Stimulated activated naive CD8-positive, alpha-beta T cell treated with anti-CD3 and anti-CD28 coated beads, Interleukin-15, Interleukin-2, amounts not matched to agents 100 ng/mL and 50 ng/mL, for 24 hours (primary cell): ENCODE results near the gene CDT1.

Source experiments
- H3K27ac Mint-ChIP-seq: one replicate; pipeline ENCODE4 v1.8.0; 2021; ENCODE audit warnings: mild to moderate bottlenecking, mixed read lengths
- H3K27me3 Mint-ChIP-seq: one replicate; pipeline ENCODE4 v1.8.0; 2021; ENCODE audit warnings: mixed read lengths
- H3K36me3 Mint-ChIP-seq: one replicate; pipeline ENCODE4 v1.8.0; 2021; ENCODE audit warnings: low read depth, mixed read lengths
- H3K4me1 Mint-ChIP-seq: one replicate; pipeline ENCODE4 v1.8.0; 2021; ENCODE audit warnings: low read depth, mixed read lengths
- H3K4me3 Mint-ChIP-seq: one replicate; pipeline ENCODE4 v1.8.0; 2021; ENCODE audit warnings: mild to moderate bottlenecking, mixed read lengths
- H3K9me3 Mint-ChIP-seq: one replicate; pipeline ENCODE4 v1.8.0; 2021; ENCODE audit warnings: mixed read lengths

Gene CDT1

GRCh38 chr16:88825146-88825545 lies 21.6 kb downstream of the CDT1 start:
- Mint-ChIP-seq H3K27ac (no peak overlapping the region), H3K4me1 (no peaks in the 10 kb centered on the region), H3K9me3 (no peaks in the 10 kb centered on the region), H3K36me3 (no peaks in the 10 kb centered on the region), H3K27me3 (no peaks in the 10 kb centered on the region), H3K4me3 (no peak overlapping the region)

- Mint-ChIP-seq H3K27ac (no peak overlapping the region), H3K4me3 (no peak overlapping the region), H3K36me3 (no peaks in the 10 kb centered on the region), H3K9me3 (no peaks in the 10 kb centered on the region), H3K4me1 (no peaks in the 10 kb centered on the region), H3K27me3 (no peaks in the 10 kb centered on the region)
Observed at GRCh38 chr16:88826070-88826840, 22.7 kb downstream of the CDT1 start.

- Mint-ChIP-seq H3K27me3 (no peaks in the 10 kb centered on the region), H3K27ac (no peak overlapping the region), H3K4me1 (no peaks in the 10 kb centered on the region), H3K36me3 (no peaks in the 10 kb centered on the region), H3K4me3 (no peak overlapping the region), H3K9me3 (no peaks in the 10 kb centered on the region)
Observed at GRCh38 chr16:88827727-88828126, 24.1 kb downstream of the CDT1 start.

- Mint-ChIP-seq H3K9me3 (no peaks in the 10 kb centered on the region), H3K27me3 (no peaks in the 10 kb centered on the region), H3K4me1 (no peaks in the 10 kb centered on the region), H3K4me3 (no peak overlapping the region), H3K27ac (no peak overlapping the region), H3K36me3 (no peaks in the 10 kb centered on the region)
Observed at GRCh38 chr16:88828711-88829110, 25.1 kb downstream of the CDT1 start.

GRCh38 chr16:88830258-88830657 lies 26.7 kb downstream of the CDT1 start:
- no peak overlapping the region for H3K27ac Mint-ChIP-seq
- H3K36me3 Mint-ChIP-seq, result no peaks in the 10 kb centered on the region
- H3K4me1 Mint-ChIP-seq, result no peaks in the 10 kb centered on the region
- H3K9me3 Mint-ChIP-seq, result no peaks in the 10 kb centered on the region
- H3K4me3 Mint-ChIP-seq, result no peak overlapping the region
- H3K27me3 Mint-ChIP-seq, result no peaks in the 10 kb centered on the region

- no peaks in the 10 kb centered on the region for H3K36me3 Mint-ChIP-seq
- no peak overlapping the region for H3K4me3 Mint-ChIP-seq
- H3K27me3 Mint-ChIP-seq, result no peaks in the 10 kb centered on the region
- no peaks in the 10 kb centered on the region for H3K9me3 Mint-ChIP-seq
- no peaks in the 10 kb centered on the region for H3K4me1 Mint-ChIP-seq
- no peak overlapping the region for H3K27ac Mint-ChIP-seq
Observed at GRCh38 chr16:88830783-88831182, 27.2 kb downstream of the CDT1 start.

GRCh38 chr16:88831838-88832237 lies 28.2 kb downstream of the CDT1 start:
- Mint-ChIP-seq H3K36me3 (no peaks in the 10 kb centered on the region), H3K27ac (no peak overlapping the region), H3K9me3 (no peaks in the 10 kb centered on the region), H3K4me1 (no peaks in the 10 kb centered on the region), H3K27me3 (no peaks in the 10 kb centered on the region), H3K4me3 (no peak overlapping the region)

GRCh38 chr16:88833086-88833485 lies 29.5 kb downstream of the CDT1 start:
- Mint-ChIP-seq H3K9me3 (no peaks in the 10 kb centered on the region), H3K36me3 (no peaks in the 10 kb centered on the region), H3K27ac (no peak overlapping the region), H3K4me1 (no peaks in the 10 kb centered on the region), H3K27me3 (no peaks in the 10 kb centered on the region), H3K4me3 (no peak overlapping the region)

- no peaks in the 10 kb centered on the region for H3K4me1 Mint-ChIP-seq
- H3K27me3 Mint-ChIP-seq, result no peaks in the 10 kb centered on the region
- H3K27ac Mint-ChIP-seq, result no peak overlapping the region
- H3K4me3 Mint-ChIP-seq, result no peak overlapping the region
- H3K9me3 Mint-ChIP-seq, result no peaks in the 10 kb centered on the region
- no peaks in the 10 kb centered on the region for H3K36me3 Mint-ChIP-seq
Observed at GRCh38 chr16:88834670-88835069, 31.1 kb downstream of the CDT1 start.

- Mint-ChIP-seq H3K27ac (no peak overlapping the region), H3K27me3 (no peaks in the 10 kb centered on the region), H3K36me3 (no peaks in the 10 kb centered on the region), H3K4me3 (no peak overlapping the region), H3K4me1 (no peaks in the 10 kb centered on the region), H3K9me3 (no peaks in the 10 kb centered on the region)
Observed at GRCh38 chr16:88835383-88835782, 31.8 kb downstream of the CDT1 start.

GRCh38 chr16:88835818-88836217 lies 32.2 kb downstream of the CDT1 start:
- Mint-ChIP-seq H3K9me3 (no peaks in the 10 kb centered on the region), H3K36me3 (no peaks in the 10 kb centered on the region), H3K27ac (no peak overlapping the region), H3K4me1 (no peaks in the 10 kb centered on the region), H3K4me3 (no peak overlapping the region), H3K27me3 (no peaks in the 10 kb centered on the region)

GRCh38 chr16:88836791-88837190 lies 33.2 kb downstream of the CDT1 start:
- H3K27ac Mint-ChIP-seq, result no peak overlapping the region
- H3K36me3 Mint-ChIP-seq, result no peaks in the 10 kb centered on the region
- no peaks in the 10 kb centered on the region for H3K27me3 Mint-ChIP-seq
- H3K4me1 Mint-ChIP-seq, result no peaks in the 10 kb centered on the region
- no peak overlapping the region for H3K4me3 Mint-ChIP-seq
- no peaks in the 10 kb centered on the region for H3K9me3 Mint-ChIP-seq

GRCh38 chr16:88837806-88838205 lies 34.2 kb downstream of the CDT1 start:
- Mint-ChIP-seq H3K4me3 (no peak overlapping the region), H3K27me3 (no peaks in the 10 kb centered on the region), H3K36me3 (no peaks in the 10 kb centered on the region), H3K4me1 (no peaks in the 10 kb centered on the region), H3K27ac (no peak overlapping the region), H3K9me3 (no peaks in the 10 kb centered on the region)

GRCh38 chr16:88838566-88838965 lies 35.0 kb downstream of the CDT1 start:
- Mint-ChIP-seq H3K27me3 (no peaks in the 10 kb centered on the region), H3K9me3 (no peaks in the 10 kb centered on the region), H3K27ac (no peak overlapping the region), H3K36me3 (no peaks in the 10 kb centered on the region), H3K4me1 (no peaks in the 10 kb centered on the region), H3K4me3 (no peak overlapping the region)

GRCh38 chr16:88839026-88839529 lies 35.5 kb downstream of the CDT1 start:
- Mint-ChIP-seq H3K9me3 (no peaks in the 10 kb centered on the region), H3K27me3 (no peaks in the 10 kb centered on the region), H3K36me3 (no peaks in the 10 kb centered on the region), H3K4me3 (no peak overlapping the region), H3K4me1 (no peaks in the 10 kb centered on the region), H3K27ac (no peak overlapping the region)
